Measurements from ENCODE around the gene COX4I2. TPM values are rescaled to one million over a fixed set of nuclear protein-coding genes. Genes with fewer than 3 reads are reported as not detected.
"Not testable (repeated sequence)": the region's sequence is repeated elsewhere in the genome, so short reads cannot be mapped to it uniquely, and the experiment has no call there.

Gene COX4I2
- total RNA-seq, 1 experiment from 2014 or later: not detected

DNA sequence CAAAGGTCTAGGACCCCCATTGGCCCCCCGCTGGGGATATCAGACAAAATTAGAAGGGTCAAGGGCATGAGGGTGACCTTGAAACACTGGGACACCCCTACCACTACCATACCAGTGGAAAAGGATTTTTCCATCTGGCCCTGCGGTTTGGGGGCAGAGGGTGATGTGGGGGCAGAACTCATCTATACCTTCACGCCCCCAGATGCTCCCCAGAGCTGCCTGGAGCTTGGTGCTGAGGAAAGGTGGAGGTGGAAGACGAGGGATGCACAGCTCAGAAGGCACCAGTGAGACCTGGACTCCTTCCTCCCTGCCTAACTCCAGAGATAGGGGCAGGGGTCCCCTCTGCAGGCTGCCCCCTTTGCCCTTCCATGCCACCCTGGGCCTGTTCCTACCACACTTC, 1.1 kb downstream of the COX4I2 start:
- Histone ChIP-seq H3K9me2 (replicated peaks; ENCODE audit: insufficient read depth, low read length) (no peaks in the 10 kb centered on the region), H3K27ac (ENCODE audit: low read length) (no peak overlapping the region), H3K4me2 (ENCODE audit: low read depth, low read length, poor library complexity, severe bottlenecking) (no peak overlapping the region), H3K79me2 (ENCODE audit: low read length) (no peaks in the 10 kb centered on the region), H3K36me3 (ENCODE audit: insufficient read depth, low read length) (no peaks in the 10 kb centered on the region), H3K9ac (ENCODE audit: low read length) (no peak overlapping the region), H4K20me1 (ENCODE audit: insufficient read depth, low read depth, low read length) (no peaks in the 10 kb centered on the region), H3K9me3 (ENCODE audit: low read length) (no peaks in the 10 kb centered on the region), H3K4me3 (ENCODE audit: low read length) (no peak overlapping the region), H3K4me1 (ENCODE audit: low read length) (no peaks in the 10 kb centered on the region), H2AFZ (ENCODE audit: low read length) (no peak overlapping the region), H3K27me3 (ENCODE audit: low read length) (no peaks in the 10 kb centered on the region)
- DNase-seq: no peak

GRCh38 chr20:31640259-31640658, 2.5 kb downstream of the COX4I2 start:
- no peaks in the 10 kb centered on the region for H3K9me3 ChIP-seq (ENCODE audit: low read length)
- no peak overlapping the region for H3K27ac ChIP-seq (ENCODE audit: low read length)
- no peaks in the 10 kb centered on the region for H3K9me2 ChIP-seq (replicated peaks; ENCODE audit: insufficient read depth, low read length)
- H3K36me3 ChIP-seq (ENCODE audit: insufficient read depth, low read length): no peaks in the 10 kb centered on the region
- no peaks in the 10 kb centered on the region for H3K4me1 ChIP-seq (ENCODE audit: low read length)
- H2AFZ ChIP-seq (ENCODE audit: low read length): no peak overlapping the region
- no peak for DNase-seq
- H3K79me2 ChIP-seq (ENCODE audit: low read length): no peaks in the 10 kb centered on the region
- no peak overlapping the region for H3K9ac ChIP-seq (ENCODE audit: low read length)
- H3K4me3 ChIP-seq (ENCODE audit: low read length): no peak overlapping the region
- no peak overlapping the region for H3K4me2 ChIP-seq (ENCODE audit: low read depth, low read length, poor library complexity, severe bottlenecking)
- no peaks in the 10 kb centered on the region for H4K20me1 ChIP-seq (ENCODE audit: insufficient read depth, low read depth, low read length)
- no peaks in the 10 kb centered on the region for H3K27me3 ChIP-seq (ENCODE audit: low read length)

- Histone ChIP-seq H2AFZ (ENCODE audit: low read length) (no peak overlapping the region), H3K9me2 (replicated peaks; ENCODE audit: insufficient read depth, low read length) (no peaks in the 10 kb centered on the region), H4K20me1 (ENCODE audit: insufficient read depth, low read depth, low read length) (no peaks in the 10 kb centered on the region), H3K4me2 (ENCODE audit: low read depth, low read length, poor library complexity, severe bottlenecking) (no peak overlapping the region), H3K27ac (ENCODE audit: low read length) (no peak overlapping the region), H3K27me3 (ENCODE audit: low read length) (no peaks in the 10 kb centered on the region), H3K9me3 (ENCODE audit: low read length) (no peaks in the 10 kb centered on the region), H3K4me3 (ENCODE audit: low read length) (no peak overlapping the region), H3K9ac (ENCODE audit: low read length) (no peak overlapping the region), H3K36me3 (ENCODE audit: insufficient read depth, low read length) (no peaks in the 10 kb centered on the region), H3K79me2 (ENCODE audit: low read length) (no peaks in the 10 kb centered on the region), H3K4me1 (ENCODE audit: low read length) (no peaks in the 10 kb centered on the region)
- DNase-seq: no peak
Observed at GRCh38 chr20:31641391-31641790, 3.7 kb downstream of the COX4I2 start.

- H2AFZ ChIP-seq (ENCODE audit: low read length): no peak overlapping the region
Observed at GRCh38 chr20:31642837-31643236, 5.1 kb downstream of the COX4I2 start.

DNA sequence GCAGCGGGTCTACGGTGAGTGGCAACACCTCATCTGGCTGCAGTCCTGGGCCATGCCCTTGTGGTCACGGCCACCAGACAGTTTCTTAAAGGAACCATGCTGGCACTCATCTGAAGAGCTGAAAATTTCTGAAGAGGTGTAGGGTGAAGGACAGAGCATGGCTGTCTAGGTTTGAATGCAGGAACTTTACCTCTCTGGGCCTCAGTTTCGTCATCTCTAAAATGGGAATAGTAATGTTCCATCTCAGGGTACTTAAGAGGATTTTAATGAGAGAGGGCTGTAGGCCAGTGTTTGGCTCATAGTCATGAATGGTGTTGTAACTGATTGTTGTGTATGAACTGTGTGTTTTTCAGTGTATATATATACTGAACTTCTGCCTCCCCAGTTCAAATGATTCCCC, 5.8 kb downstream of the COX4I2 start:
- H3K79me2 ChIP-seq (ENCODE audit: low read length): no peaks in the 10 kb centered on the region
- H2AFZ ChIP-seq (ENCODE audit: low read length): no peak overlapping the region
- H3K9me2 ChIP-seq (replicated peaks; ENCODE audit: insufficient read depth, low read length): no peaks in the 10 kb centered on the region
- no peaks in the 10 kb centered on the region for H3K9me3 ChIP-seq (ENCODE audit: low read length)
- no peaks in the 10 kb centered on the region for H3K4me1 ChIP-seq (ENCODE audit: low read length)
- no peaks in the 10 kb centered on the region for H3K27me3 ChIP-seq (ENCODE audit: low read length)
- no peak for DNase-seq
- no peak overlapping the region for H3K27ac ChIP-seq (ENCODE audit: low read length)
- H3K4me3 ChIP-seq (ENCODE audit: low read length): no peak overlapping the region
- no peaks in the 10 kb centered on the region for H4K20me1 ChIP-seq (ENCODE audit: insufficient read depth, low read depth, low read length)
- no peak overlapping the region for H3K9ac ChIP-seq (ENCODE audit: low read length)
- H3K4me2 ChIP-seq (ENCODE audit: low read depth, low read length, poor library complexity, severe bottlenecking): no peak overlapping the region
- no peaks in the 10 kb centered on the region for H3K36me3 ChIP-seq (ENCODE audit: insufficient read depth, low read length)

More at GRCh38 chr20:31642837-31643236, 5.1 kb downstream of the COX4I2 start:
- Histone ChIP-seq H3K27ac (ENCODE audit: low read length) (no peak overlapping the region), H3K9me2 (replicated peaks; ENCODE audit: insufficient read depth, low read length) (no peaks in the 10 kb centered on the region), H3K79me2 (ENCODE audit: low read length) (no peaks in the 10 kb centered on the region), H3K27me3 (ENCODE audit: low read length) (no peaks in the 10 kb centered on the region), H3K9me3 (ENCODE audit: low read length) (no peaks in the 10 kb centered on the region), H3K4me3 (ENCODE audit: low read length) (no peak overlapping the region), H3K4me2 (ENCODE audit: low read depth, low read length, poor library complexity, severe bottlenecking) (no peak overlapping the region), H3K9ac (ENCODE audit: low read length) (no peak overlapping the region), H3K36me3 (ENCODE audit: insufficient read depth, low read length) (no peaks in the 10 kb centered on the region), H3K4me1 (ENCODE audit: low read length) (no peaks in the 10 kb centered on the region), H4K20me1 (ENCODE audit: insufficient read depth, low read depth, low read length) (no peaks in the 10 kb centered on the region)
- no peak for DNase-seq

DNA sequence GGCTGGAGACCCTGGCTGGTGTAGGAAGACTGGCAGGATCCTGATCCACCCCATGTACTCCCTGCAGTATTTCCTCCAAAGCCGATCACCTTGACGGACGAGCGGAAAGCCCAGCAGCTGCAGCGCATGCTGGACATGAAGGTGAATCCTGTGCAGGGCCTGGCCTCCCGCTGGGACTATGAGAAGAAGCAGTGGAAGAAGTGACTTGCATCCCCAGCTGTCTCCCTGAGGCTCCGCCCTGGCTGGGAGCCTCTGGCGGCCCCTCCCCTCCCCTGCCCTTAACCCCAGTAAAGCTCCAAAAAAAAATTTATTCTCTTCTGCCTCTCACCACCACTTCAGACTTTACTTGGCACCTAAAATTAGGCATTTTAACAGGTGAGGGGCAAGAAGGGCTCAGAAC, 7.0 kb downstream of the COX4I2 start:
- Histone ChIP-seq H3K27me3 (ENCODE audit: low read length) (no peaks in the 10 kb centered on the region), H3K27ac (ENCODE audit: low read length) (no peak overlapping the region), H3K4me2 (ENCODE audit: low read depth, low read length, poor library complexity, severe bottlenecking) (no peak overlapping the region), H3K9me3 (ENCODE audit: low read length) (no peaks in the 10 kb centered on the region), H3K4me3 (ENCODE audit: low read length) (no peak overlapping the region), H3K9ac (ENCODE audit: low read length) (no peak overlapping the region), H3K9me2 (replicated peaks; ENCODE audit: insufficient read depth, low read length) (no peaks in the 10 kb centered on the region), H3K36me3 (ENCODE audit: insufficient read depth, low read length) (no peaks in the 10 kb centered on the region), H2AFZ (ENCODE audit: low read length) (no peak overlapping the region), H3K79me2 (ENCODE audit: low read length) (no peaks in the 10 kb centered on the region), H3K4me1 (ENCODE audit: low read length) (no peaks in the 10 kb centered on the region), H4K20me1 (ENCODE audit: insufficient read depth, low read depth, low read length) (no peaks in the 10 kb centered on the region)
- DNase-seq: no peak

- H3K9ac ChIP-seq (ENCODE audit: low read length); H3K4me2 ChIP-seq (ENCODE audit: low read depth, low read length, poor library complexity, severe bottlenecking); H3K36me3 ChIP-seq (ENCODE audit: insufficient read depth, low read length); H4K20me1 ChIP-seq (ENCODE audit: insufficient read depth, low read depth, low read length); H3K27me3 ChIP-seq (ENCODE audit: low read length); H3K9me3 ChIP-seq (ENCODE audit: low read length); H3K4me3 ChIP-seq (ENCODE audit: low read length); H3K79me2 ChIP-seq (ENCODE audit: low read length); H3K4me1 ChIP-seq (ENCODE audit: low read length); H3K27ac ChIP-seq (ENCODE audit: low read length); H2AFZ ChIP-seq (ENCODE audit: low read length); H3K9me2 ChIP-seq (replicated peaks; ENCODE audit: insufficient read depth, low read length); DNase-seq: not testable (repeated sequence)
Observed at GRCh38 chr20:31648104-31648503, 10.4 kb downstream of the COX4I2 start.

GRCh38 chr20:31652917-31653396, 15.2 kb downstream of the COX4I2 start:
- no peak overlapping the region for H3K4me3 ChIP-seq (ENCODE audit: low read length)
- H3K79me2 ChIP-seq (ENCODE audit: low read length): no peaks in the 10 kb centered on the region
- no peaks in the 10 kb centered on the region for H3K36me3 ChIP-seq (ENCODE audit: insufficient read depth, low read length)
- 0 out of 2 replicates have a peak overlapping the region, but pooled peaks have one; percentile 14 for H2AFZ ChIP-seq (ENCODE audit: low read length)
- H3K27me3 ChIP-seq (ENCODE audit: low read length): no peaks in the 10 kb centered on the region
- H3K4me2 ChIP-seq (ENCODE audit: low read depth, low read length, poor library complexity, severe bottlenecking): no peak overlapping the region
- H3K4me1 ChIP-seq (ENCODE audit: low read length): no peaks in the 10 kb centered on the region
- no peak for DNase-seq
- H3K27ac ChIP-seq (ENCODE audit: low read length): no peak overlapping the region
- H4K20me1 ChIP-seq (ENCODE audit: insufficient read depth, low read depth, low read length): no peaks in the 10 kb centered on the region
- H3K9me3 ChIP-seq (ENCODE audit: low read length): no peaks in the 10 kb centered on the region
- no peaks in the 10 kb centered on the region for H3K9me2 ChIP-seq (replicated peaks; ENCODE audit: insufficient read depth, low read length)
- H3K9ac ChIP-seq (ENCODE audit: low read length): no peak overlapping the region

DNA sequence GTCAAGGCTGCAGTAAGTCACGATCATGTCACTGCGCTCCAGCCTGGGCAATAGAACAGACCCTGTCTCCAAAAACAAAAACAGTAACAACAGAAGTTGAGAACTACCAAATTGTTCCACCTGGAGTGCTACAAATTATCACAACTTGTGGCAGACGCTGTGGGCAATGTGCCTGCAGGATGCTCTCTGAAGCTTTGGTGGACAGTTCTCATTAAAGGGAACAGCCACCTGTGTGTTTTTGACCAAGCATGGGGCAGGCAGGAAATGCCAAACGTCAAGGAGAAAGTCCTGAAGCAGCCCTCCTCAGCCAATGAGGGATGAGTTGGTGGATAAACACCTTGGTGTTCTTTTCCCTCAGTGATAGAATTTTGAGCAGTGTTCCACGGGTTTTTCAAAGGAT, 15.8 kb downstream of the COX4I2 start:
- DNase-seq: no peak
- Histone ChIP-seq H3K9me3 (ENCODE audit: low read length) (no peaks in the 10 kb centered on the region), H3K27ac (ENCODE audit: low read length) (no peak overlapping the region)

More for the DNA sequence above, 15.8 kb downstream of the COX4I2 start:
- no peak overlapping the region for H3K9ac ChIP-seq (ENCODE audit: low read length)
- no peaks in the 10 kb centered on the region for H3K36me3 ChIP-seq (ENCODE audit: insufficient read depth, low read length)
- H3K79me2 ChIP-seq (ENCODE audit: low read length): no peaks in the 10 kb centered on the region
- no peak overlapping the region for H2AFZ ChIP-seq (ENCODE audit: low read length)
- H3K4me1 ChIP-seq (ENCODE audit: low read length): no peaks in the 10 kb centered on the region
- H3K4me2 ChIP-seq (ENCODE audit: low read depth, low read length, poor library complexity, severe bottlenecking): no peak overlapping the region
- no peaks in the 10 kb centered on the region for H3K27me3 ChIP-seq (ENCODE audit: low read length)
- H4K20me1 ChIP-seq (ENCODE audit: insufficient read depth, low read depth, low read length): no peaks in the 10 kb centered on the region
- no peaks in the 10 kb centered on the region for H3K9me2 ChIP-seq (replicated peaks; ENCODE audit: insufficient read depth, low read length)
- no peak overlapping the region for H3K4me3 ChIP-seq (ENCODE audit: low read length)

Data from Karpas-422 (cell line).